ENCODE results near the gene CMTM3.

DNA sequence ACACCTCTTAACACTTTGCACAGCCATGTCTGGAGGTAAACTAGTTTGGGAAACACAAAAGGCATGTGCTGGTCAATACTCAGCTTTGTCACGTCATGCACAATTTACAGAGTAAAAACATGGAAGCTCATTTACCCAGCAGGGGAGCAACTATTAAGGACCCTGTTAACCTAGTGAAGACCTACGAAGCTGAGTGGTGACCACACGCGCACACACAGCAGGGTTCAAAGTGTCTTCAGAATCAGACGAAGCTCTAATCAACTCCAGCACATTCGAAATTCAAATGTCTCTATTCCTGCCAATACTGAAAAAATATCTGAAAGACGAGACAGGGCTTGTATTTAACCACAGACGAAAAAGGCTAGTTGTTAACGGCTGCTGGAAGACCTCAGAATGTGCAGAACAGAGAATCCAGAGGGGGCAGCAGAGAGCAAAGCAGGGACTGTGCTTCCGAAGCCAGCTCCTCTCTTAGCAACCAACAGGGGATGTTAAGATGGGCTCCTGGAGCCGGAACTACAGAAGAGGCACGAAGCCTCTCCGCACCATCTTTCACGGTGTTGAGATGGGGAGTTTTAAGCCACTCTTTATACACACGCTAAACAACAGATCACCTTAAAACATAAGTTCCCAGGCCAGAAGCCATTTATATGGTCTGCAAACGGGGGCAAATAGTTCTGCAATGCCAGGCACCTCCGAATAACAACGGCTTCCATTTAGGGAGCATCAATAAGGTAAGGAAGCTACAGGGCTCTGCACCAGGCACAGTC lies 46.4 kb downstream of the CMTM3 start:
- TF ChIP-seq, protein P1, sequence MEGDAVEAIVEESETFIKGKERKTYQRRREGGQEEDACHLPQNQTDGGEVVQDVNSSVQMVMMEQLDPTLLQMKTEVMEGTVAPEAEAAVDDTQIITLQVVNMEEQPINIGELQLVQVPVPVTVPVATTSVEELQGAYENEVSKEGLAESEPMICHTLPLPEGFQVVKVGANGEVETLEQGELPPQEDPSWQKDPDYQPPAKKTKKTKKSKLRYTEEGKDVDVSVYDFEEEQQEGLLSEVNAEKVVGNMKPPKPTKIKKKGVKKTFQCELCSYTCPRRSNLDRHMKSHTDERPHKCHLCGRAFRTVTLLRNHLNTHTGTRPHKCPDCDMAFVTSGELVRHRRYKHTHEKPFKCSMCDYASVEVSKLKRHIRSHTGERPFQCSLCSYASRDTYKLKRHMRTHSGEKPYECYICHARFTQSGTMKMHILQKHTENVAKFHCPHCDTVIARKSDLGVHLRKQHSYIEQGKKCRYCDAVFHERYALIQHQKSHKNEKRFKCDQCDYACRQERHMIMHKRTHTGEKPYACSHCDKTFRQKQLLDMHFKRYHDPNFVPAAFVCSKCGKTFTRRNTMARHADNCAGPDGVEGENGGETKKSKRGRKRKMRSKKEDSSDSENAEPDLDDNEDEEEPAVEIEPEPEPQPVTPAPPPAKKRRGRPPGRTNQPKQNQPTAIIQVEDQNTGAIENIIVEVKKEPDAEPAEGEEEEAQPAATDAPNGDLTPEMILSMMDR (IDR thresholded peaks at IDR 0.05) = peak; percentile 96
- no peak for TF ChIP-seq EZH2 (IDR thresholded peaks at IDR 0.05)
- no peak for TF ChIP-seq EZH2phosphoT487 (IDR thresholded peaks at IDR 0.05)
